RWPE1 (cell line): ENCODE measurements around the gene SYT6.

ENCODE experiments used
- CTCF ChIA-PET: fragments of 350-600 bp; sonication (Branson Sonifier 250); formaldehyde crosslinking; extraction: SDS; loops from one replicate; lab custom pipeline; 2021; lab: Yijun Ruan, JAX
- POLR2A ChIA-PET: fragments of 400-600 bp; formaldehyde crosslinking; extraction: SDS; loops from one replicate; lab custom pipeline; 2020; ENCODE audit warnings: antibody characterized with exemption; ENCODE audit not compliant: low non-redundant PET; lab: Yijun Ruan, JAX
- DNase-seq: peaks from one replicate; pipeline ENCODE4 v3.0.0; 2012; ENCODE audit warnings: low spot score
- H3K27ac ChIP-seq: fragments of 450-650 bp; 2 replicates; pipeline ENCODE4 v1.5.1; 2017
- CTCF ChIP-seq: fragments of 450-650 bp; conservative IDR thresholded peaks from 2 replicates; pipeline ENCODE4 v1.5.1; 2017; ENCODE audit warnings: low read depth, mild to moderate bottlenecking

SYT6 gene

DNA sequence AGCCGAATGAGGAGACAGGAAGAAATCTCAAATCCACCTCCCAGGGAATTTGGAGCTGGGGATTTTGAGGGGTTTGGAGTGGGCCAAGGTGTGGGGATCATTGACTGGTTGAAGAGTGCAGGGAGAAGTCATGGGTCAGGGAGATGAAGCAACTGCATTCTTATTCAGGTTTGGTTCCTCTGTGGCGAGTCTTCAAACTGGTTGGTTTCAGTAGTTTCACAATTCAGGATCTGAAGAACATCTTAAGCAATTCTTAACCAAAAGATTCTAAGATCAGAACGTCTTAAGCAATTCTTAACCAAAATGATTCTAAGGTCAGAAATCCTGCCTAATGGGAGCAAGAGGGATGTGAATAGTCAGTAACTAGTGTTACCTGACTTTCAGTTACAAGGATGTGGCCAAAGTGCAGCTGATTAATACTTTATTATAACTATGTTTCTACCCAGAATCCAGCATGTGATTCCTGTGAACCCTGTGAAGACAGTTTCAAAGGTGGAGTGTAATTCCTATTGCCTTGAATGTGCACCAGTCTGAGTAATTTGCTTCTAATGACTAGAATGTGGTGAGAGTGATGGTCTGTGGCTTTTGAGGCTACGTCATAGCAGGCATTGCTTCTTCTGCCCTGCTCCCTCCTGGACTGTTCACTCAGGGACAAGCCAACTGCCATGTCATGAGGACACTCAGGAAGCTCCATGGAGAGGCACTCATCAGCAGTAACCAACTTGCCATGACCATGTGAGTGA, 113.2 kb downstream of the SYT6 start:
- POLR2A ChIA-PET = no interaction called here
- no peak for DNase-seq
- TF ChIP-seq CTCF = no peak
- CTCF ChIA-PET = no interaction called here
- no peak overlapping the region for H3K27ac ChIP-seq
